ENCODE data around the gene CHP1.
"Not testable (repeated sequence)": the region's sequence is repeated elsewhere in the genome, so short reads cannot be mapped to it uniquely, and the experiment has no call there.

The CHP1 gene

GRCh38 chr15:41291065-41291631 lies 60.1 kb downstream of the CHP1 start:
- Histone ChIP-seq H3K9me3 (ENCODE audit: control insufficient read depth, insufficient read depth, low read depth, low read length) (no peaks in the 10 kb centered on the region), H3K4me3 (ENCODE audit: low read depth, low read length) (no peak overlapping the region), H3K4me1 (ENCODE audit: control insufficient read depth, insufficient read depth, low read length) (no peaks in the 10 kb centered on the region), H3K27ac (ENCODE audit: extremely low read depth, low read depth, low read length) (no peak overlapping the region), H3K36me3 (ENCODE audit: control insufficient read depth in 2 of 2, insufficient read depth in 1 of 2, low read length in 2 of 2) (peaks cover 43 to 60% of the 10 kb centered on the region in 2 experiments; a peak in 2 of 3 replicates)
- POLR2A ChIA-PET = interaction anchor here (0.8 kb wide), 1 partner anchor 20 kb away, joined by 3 read pairs; no protein-coding TSS in a partner anchor
- TF ChIP-seq ZNF121 (tag by site-specific recombination; IDR thresholded peaks at IDR 0.05) (peak; percentile 79), SP2 (tag by site-specific recombination; IDR thresholded peaks at IDR 0.05) (no peak), ZNF366 (tag by site-specific recombination; conservative IDR thresholded peaks at IDR 0.05) (no peak), ZNF133 (tag by site-specific recombination; IDR thresholded peaks at IDR 0.05) (no peak)
- CTCF ChIA-PET = interaction anchor here (0.7 kb wide), 1 partner anchor 614 kb away, joined by 3 read pairs; no protein-coding TSS in a partner anchor

- ChIA-PET POLR2A (interaction anchor here (0.5 kb wide), 1 partner anchor 591 kb away, joined by 3 read pairs; no protein-coding TSS in a partner anchor), CTCF (no interaction called here)
- Histone ChIP-seq H3K4me1 (ENCODE audit: control insufficient read depth, insufficient read depth, low read length) (no peaks in the 10 kb centered on the region), H3K36me3 (ENCODE audit: control insufficient read depth in 2 of 2, insufficient read depth in 1 of 2, low read length in 2 of 2) (peaks cover 36 to 53% of the 10 kb centered on the region in 2 experiments; a peak in 2 of 3 replicates), H3K4me3 (ENCODE audit: low read depth, low read length) (no peak overlapping the region), H3K9me3 (ENCODE audit: control insufficient read depth, insufficient read depth, low read depth, low read length) (no peaks in the 10 kb centered on the region), H3K27ac (ENCODE audit: extremely low read depth, low read depth, low read length) (no peak overlapping the region)
- TF ChIP-seq HOXC10 (CRISPR knock-in tag; IDR thresholded peaks at IDR 0.05) (no peak), ZBTB6 (tag by site-specific recombination; IDR thresholded peaks at IDR 0.05) (no peak), ZNF830 (tag by site-specific recombination; IDR thresholded peaks at IDR 0.05; ENCODE audit: low read depth) (no peak), ZNF777 (tag by site-specific recombination; IDR thresholded peaks at IDR 0.05; ENCODE audit: borderline replicate concordance) (no peak), ZNF214 (tag by site-specific recombination; IDR thresholded peaks at IDR 0.05; ENCODE audit: borderline replicate concordance) (no peak), BCL11A (tag by site-specific recombination; IDR thresholded peaks at IDR 0.05; ENCODE audit: low read depth) (no peak), KLF9 (tag by site-specific recombination; IDR thresholded peaks at IDR 0.05; ENCODE audit: low read depth) (no peak), YY2 (tag by site-specific recombination; IDR thresholded peaks at IDR 0.05) (no peak), GLIS2 (tag by site-specific recombination; IDR thresholded peaks at IDR 0.05) (no peak), HOXD13 (CRISPR knock-in tag; IDR thresholded peaks at IDR 0.05; ENCODE audit: borderline replicate concordance) (no peak), ZNF768 (tag by site-specific recombination; IDR thresholded peaks at IDR 0.05) (no peak), ZNF792 (tag by site-specific recombination; IDR thresholded peaks at IDR 0.05) (no peak), ZXDB (tag by site-specific recombination; IDR thresholded peaks at IDR 0.05) (no peak), REPIN1 (tag by site-specific recombination; IDR thresholded peaks at IDR 0.05; ENCODE audit: low read depth) (no peak), ZNF645 (tag by site-specific recombination; IDR thresholded peaks at IDR 0.05) (no peak), ZNF629 (tag by site-specific recombination; IDR thresholded peaks at IDR 0.05) (no peak), ZNF16 (tag by site-specific recombination; IDR thresholded peaks at IDR 0.05; ENCODE audit: low read depth) (no peak), IKZF3 (tag by site-specific recombination; IDR thresholded peaks at IDR 0.05) (no peak), ZNF391 (tag by site-specific recombination; IDR thresholded peaks at IDR 0.05; ENCODE audit: borderline replicate concordance, low read depth) (no peak)
Observed at GRCh38 chr15:41292521-41292920, 61.5 kb downstream of the CHP1 start.

- peaks cover 11 to 18% of the 10 kb centered on the region in 2 experiments; a peak in 2 of 3 replicates for H3K36me3 ChIP-seq (ENCODE audit: control insufficient read depth in 2 of 2, insufficient read depth in 1 of 2, low read length in 2 of 2)
- H3K4me3 ChIP-seq (ENCODE audit: low read depth, low read length); CTCF ChIA-PET; POLR2A ChIA-PET; H3K27ac ChIP-seq (ENCODE audit: extremely low read depth, low read depth, low read length); H3K4me1 ChIP-seq (ENCODE audit: control insufficient read depth, insufficient read depth, low read length); H3K9me3 ChIP-seq (ENCODE audit: control insufficient read depth, insufficient read depth, low read depth, low read length): not testable (repeated sequence)
Observed at GRCh38 chr15:41301139-41301538, 70.1 kb downstream of the CHP1 start.
